NCI-H1105 treated with DMSO at 0.1 percent for 48 hours (cell line): ENCODE results near the gene SORCS2.
A peak's percentile ranks its signal among the peaks of the same experiment; 100 is the strongest.

ENCODE experiments used
- DNase-seq: peaks from one replicate; lab custom pipeline; 2025; lab: John Stamatoyannopoulos, UW

Gene SORCS2

GRCh38 chr4:7691061-7691460, 498.7 kb downstream of the SORCS2 start:
- no peak for DNase-seq

- peak; percentile 63 for DNase-seq
These were observed 499.6 kb downstream of the SORCS2 start for GRCh38 chr4:7691982-7692381.

- no peak for DNase-seq
These were observed 500.3 kb downstream of the SORCS2 start for GRCh38 chr4:7692451-7693236.

- DNase-seq: no peak
These were observed 500.9 kb downstream of the SORCS2 start for GRCh38 chr4:7693237-7693608.

- DNase-seq: no peak
These were observed 501.4 kb downstream of the SORCS2 start for GRCh38 chr4:7693711-7694110.

- no peak for DNase-seq
These were observed 502.0 kb downstream of the SORCS2 start for GRCh38 chr4:7694324-7694723.

GRCh38 chr4:7697343-7697742, 505.0 kb downstream of the SORCS2 start:
- no peak for DNase-seq

- no peak for DNase-seq
These were observed 505.5 kb downstream of the SORCS2 start for GRCh38 chr4:7697821-7698220.

GRCh38 chr4:7698584-7698983, 506.2 kb downstream of the SORCS2 start:
- no peak for DNase-seq

- no peak for DNase-seq
These were observed 506.7 kb downstream of the SORCS2 start for GRCh38 chr4:7699031-7699430.

- DNase-seq: no peak
These were observed 507.5 kb downstream of the SORCS2 start for GRCh38 chr4:7699825-7700224.

- no peak for DNase-seq
These were observed 508.3 kb downstream of the SORCS2 start for GRCh38 chr4:7700665-7701064.

- DNase-seq: no peak
These were observed 509.7 kb downstream of the SORCS2 start for GRCh38 chr4:7701866-7702649.

GRCh38 chr4:7703688-7704087, 511.4 kb downstream of the SORCS2 start:
- no peak for DNase-seq

- no peak for DNase-seq
These were observed 511.8 kb downstream of the SORCS2 start for GRCh38 chr4:7704091-7704490.

GRCh38 chr4:7704625-7705024, 512.3 kb downstream of the SORCS2 start:
- no peak for DNase-seq

- no peak for DNase-seq
These were observed 512.7 kb downstream of the SORCS2 start for GRCh38 chr4:7705062-7705461.

GRCh38 chr4:7705593-7705992, 513.3 kb downstream of the SORCS2 start:
- DNase-seq: no peak

- no peak for DNase-seq
These were observed 515.9 kb downstream of the SORCS2 start for GRCh38 chr4:7708238-7708637.

GRCh38 chr4:7708981-7709380, 516.6 kb downstream of the SORCS2 start:
- DNase-seq: no peak

GRCh38 chr4:7709431-7709830, 517.1 kb downstream of the SORCS2 start:
- DNase-seq: no peak

GRCh38 chr4:7710126-7710525, 517.8 kb downstream of the SORCS2 start:
- DNase-seq: no peak

- DNase-seq: no peak
These were observed 518.4 kb downstream of the SORCS2 start for GRCh38 chr4:7710576-7711306.
